Measurements from ENCODE around the gene E4F1. TPM values are rescaled to one million over a fixed set of nuclear protein-coding genes. Genes with fewer than 3 reads are reported as not detected.

Gene E4F1
- total and polyA plus RNA-seq, 2 of the 13 experiments (the other 11 are each of a cell fraction or from before 2014, with no cell fraction given), result 13.8 to 19.5 TPM

DNA sequence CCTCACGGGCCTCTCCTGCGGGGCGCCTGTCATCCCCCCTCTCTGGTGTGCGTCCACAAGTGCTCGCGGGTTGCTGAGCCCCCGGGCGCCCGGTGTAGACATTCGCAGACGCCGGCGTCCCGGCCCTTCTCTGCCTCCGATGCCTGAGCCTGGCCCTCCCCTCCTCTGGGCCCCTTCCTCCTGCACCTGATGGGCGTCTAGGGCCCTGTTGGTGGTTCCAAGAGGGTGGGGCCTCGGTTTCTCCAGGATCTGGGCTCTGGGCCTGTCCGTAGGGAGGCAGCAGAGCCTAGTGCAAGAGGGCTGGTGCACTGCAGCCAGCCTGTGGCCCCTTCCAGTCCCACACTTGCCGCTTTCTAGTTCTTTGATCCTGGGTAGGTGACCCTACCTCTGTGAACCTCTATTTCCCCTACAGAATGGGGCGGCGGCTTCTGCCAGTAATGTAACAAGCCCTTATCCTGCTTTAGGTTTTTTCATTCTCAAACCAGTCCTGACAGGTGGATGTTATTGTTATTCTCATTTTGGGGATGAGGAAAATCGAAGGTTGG is 623 bp downstream of the E4F1 start (continued):
- TF ChIP-seq, protein P1, sequence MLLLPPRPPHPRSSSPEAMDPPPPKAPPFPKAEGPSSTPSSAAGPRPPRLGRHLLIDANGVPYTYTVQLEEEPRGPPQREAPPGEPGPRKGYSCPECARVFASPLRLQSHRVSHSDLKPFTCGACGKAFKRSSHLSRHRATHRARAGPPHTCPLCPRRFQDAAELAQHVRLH (CRISPR knock-in tag; IDR thresholded peaks at IDR 0.05; ENCODE audit: borderline replicate concordance, low read depth), result no peak; the same call in 1 of the 2 replicates
- TF ChIP-seq ZNF367 (CRISPR knock-in tag; IDR thresholded peaks at IDR 0.05; ENCODE audit: borderline replicate concordance) (no peak), MED8 (CRISPR knock-in tag; IDR thresholded peaks at IDR 0.05; ENCODE audit: insufficient replicate concordance) (no peak), ERF (CRISPR knock-in tag; IDR thresholded peaks at IDR 0.05) (no peak), NFATC3 (CRISPR knock-in tag; IDR thresholded peaks at IDR 0.05) (0 out of 2 replicates have a peak, but pooled peaks have one; percentile 18), SALL1 (CRISPR knock-in tag; IDR thresholded peaks at IDR 0.05) (no peak), ZNF557 (CRISPR knock-in tag; IDR thresholded peaks at IDR 0.05) (no peak), RARG (CRISPR knock-in tag; IDR thresholded peaks at IDR 0.05; ENCODE audit: low read depth) (no peak), ZNF749 (CRISPR knock-in tag; IDR thresholded peaks at IDR 0.05; ENCODE audit: borderline replicate concordance) (0 out of 2 replicates have a peak, but pooled peaks have one; percentile 8), BRD4 (CRISPR knock-in tag; IDR thresholded peaks at IDR 0.05) (peak; percentile 9), ZNF337 (CRISPR knock-in tag; IDR thresholded peaks at IDR 0.05; ENCODE audit: borderline replicate concordance, low read depth) (no peak), ZNF572 (CRISPR knock-in tag; IDR thresholded peaks at IDR 0.05) (no peak), ZNF644 (CRISPR knock-in tag; IDR thresholded peaks at IDR 0.05; ENCODE audit: low read depth) (no peak), AGO2 (optimal IDR thresholded peaks at IDR 0.05; ENCODE audit: low read depth, low read length) (peak; percentile 70), THAP11 (CRISPR knock-in tag; IDR thresholded peaks at IDR 0.05) (no peak), HNF4A (CRISPR knock-in tag; IDR thresholded peaks at IDR 0.05) (no peak), AHR (CRISPR knock-in tag; IDR thresholded peaks at IDR 0.05) (no peak), NR2F2 (IDR thresholded peaks at IDR 0.05; ENCODE audit: borderline replicate concordance, low read depth) (no peak), ZFP82 (CRISPR knock-in tag; IDR thresholded peaks at IDR 0.05; ENCODE audit: borderline replicate concordance) (no peak), POLR2G (IDR thresholded peaks at IDR 0.05; ENCODE audit: low read depth, low read length) (no peak), TSC22D2 (CRISPR knock-in tag; IDR thresholded peaks at IDR 0.05; ENCODE audit: borderline replicate concordance) (no peak)
- TF ChIP-seq, protein P2, sequence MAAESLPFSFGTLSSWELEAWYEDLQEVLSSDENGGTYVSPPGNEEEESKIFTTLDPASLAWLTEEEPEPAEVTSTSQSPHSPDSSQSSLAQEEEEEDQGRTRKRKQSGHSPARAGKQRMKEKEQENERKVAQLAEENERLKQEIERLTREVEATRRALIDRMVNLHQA (CRISPR knock-in tag; IDR thresholded peaks at IDR 0.05), result no peak
- TF ChIP-seq, protein P3, sequence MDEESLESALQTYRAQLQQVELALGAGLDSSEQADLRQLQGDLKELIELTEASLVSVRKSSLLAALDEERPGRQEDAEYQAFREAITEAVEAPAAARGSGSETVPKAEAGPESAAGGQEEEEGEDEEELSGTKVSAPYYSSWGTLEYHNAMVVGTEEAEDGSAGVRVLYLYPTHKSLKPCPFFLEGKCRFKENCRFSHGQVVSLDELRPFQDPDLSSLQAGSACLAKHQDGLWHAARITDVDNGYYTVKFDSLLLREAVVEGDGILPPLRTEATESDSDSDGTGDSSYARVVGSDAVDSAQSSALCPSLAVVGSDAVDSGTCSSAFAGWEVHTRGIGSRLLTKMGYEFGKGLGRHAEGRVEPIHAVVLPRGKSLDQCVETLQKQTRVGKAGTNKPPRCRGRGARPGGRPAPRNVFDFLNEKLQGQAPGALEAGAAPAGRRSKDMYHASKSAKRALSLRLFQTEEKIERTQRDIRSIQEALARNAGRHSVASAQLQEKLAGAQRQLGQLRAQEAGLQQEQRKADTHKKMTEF (CRISPR knock-in tag; IDR thresholded peaks at IDR 0.05), result no peak
- TF ChIP-seq, protein P4, sequence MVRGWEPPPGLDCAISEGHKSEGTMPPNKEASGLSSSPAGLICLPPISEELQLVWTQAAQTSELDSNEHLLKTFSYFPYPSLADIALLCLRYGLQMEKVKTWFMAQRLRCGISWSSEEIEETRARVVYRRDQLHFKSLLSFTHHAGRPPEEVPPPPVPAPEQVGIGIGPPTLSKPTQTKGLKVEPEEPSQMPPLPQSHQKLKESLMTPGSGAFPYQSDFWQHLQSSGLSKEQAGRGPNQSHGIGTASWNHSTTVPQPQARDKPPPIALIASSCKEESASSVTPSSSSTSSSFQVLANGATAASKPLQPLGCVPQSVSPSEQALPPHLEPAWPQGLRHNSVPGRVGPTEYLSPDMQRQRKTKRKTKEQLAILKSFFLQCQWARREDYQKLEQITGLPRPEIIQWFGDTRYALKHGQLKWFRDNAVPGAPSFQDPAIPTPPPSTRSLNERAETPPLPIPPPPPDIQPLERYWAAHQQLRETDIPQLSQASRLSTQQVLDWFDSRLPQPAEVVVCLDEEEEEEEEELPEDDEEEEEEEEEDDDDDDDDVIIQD (CRISPR knock-in tag; IDR thresholded peaks at IDR 0.05; ENCODE audit: low read depth), result no peak
- TF ChIP-seq, protein P5, sequence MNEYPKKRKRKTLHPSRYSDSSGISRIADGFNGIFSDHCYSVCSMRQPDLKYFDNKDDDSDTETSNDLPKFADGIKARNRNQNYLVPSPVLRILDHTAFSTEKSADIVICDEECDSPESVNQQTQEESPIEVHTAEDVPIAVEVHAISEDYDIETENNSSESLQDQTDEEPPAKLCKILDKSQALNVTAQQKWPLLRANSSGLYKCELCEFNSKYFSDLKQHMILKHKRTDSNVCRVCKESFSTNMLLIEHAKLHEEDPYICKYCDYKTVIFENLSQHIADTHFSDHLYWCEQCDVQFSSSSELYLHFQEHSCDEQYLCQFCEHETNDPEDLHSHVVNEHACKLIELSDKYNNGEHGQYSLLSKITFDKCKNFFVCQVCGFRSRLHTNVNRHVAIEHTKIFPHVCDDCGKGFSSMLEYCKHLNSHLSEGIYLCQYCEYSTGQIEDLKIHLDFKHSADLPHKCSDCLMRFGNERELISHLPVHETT (CRISPR knock-in tag; conservative IDR thresholded peaks at IDR 0.05), result no peak
- TF ChIP-seq, protein P6, sequence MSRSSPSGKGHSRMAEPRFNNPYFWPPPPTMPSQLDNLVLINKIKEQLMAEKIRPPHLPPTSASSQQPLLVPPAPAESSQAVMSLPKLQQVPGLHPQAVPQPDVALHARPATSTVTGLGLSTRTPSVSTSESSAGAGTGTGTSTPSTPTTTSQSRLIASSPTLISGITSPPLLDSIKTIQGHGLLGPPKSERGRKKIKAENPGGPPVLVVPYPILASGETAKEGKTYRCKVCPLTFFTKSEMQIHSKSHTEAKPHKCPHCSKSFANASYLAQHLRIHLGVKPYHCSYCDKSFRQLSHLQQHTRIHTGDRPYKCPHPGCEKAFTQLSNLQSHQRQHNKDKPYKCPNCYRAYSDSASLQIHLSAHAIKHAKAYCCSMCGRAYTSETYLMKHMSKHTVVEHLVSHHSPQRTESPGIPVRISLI (CRISPR knock-in tag; IDR thresholded peaks at IDR 0.05; ENCODE audit: borderline replicate concordance), result no peak
